ENCODE data around the gene CNGB1.

Gene CNGB1

GRCh38 chr16:57916735-57917438 is 54.0 kb downstream of the CNGB1 start:
- no peak overlapping the region for H3K4me3 ChIP-seq (ENCODE audit: low read length)

GRCh38 chr16:57915811-57916488 is 55.0 kb downstream of the CNGB1 start:
- no peak overlapping the region for H3K9ac ChIP-seq (ENCODE audit: low read length)
- H3K4me3 ChIP-seq (ENCODE audit: low read length): no peak overlapping the region
- H3K27me3 ChIP-seq (ENCODE audit: control insufficient read depth, insufficient read depth, low read length): no peaks in the 10 kb centered on the region
- H3K9me3 ChIP-seq (ENCODE audit: control insufficient read depth, low read length): no peaks in the 10 kb centered on the region
- H3K4me1 ChIP-seq (ENCODE audit: control insufficient read depth, insufficient read depth, low read length): no peaks in the 10 kb centered on the region
- H3K36me3 ChIP-seq (ENCODE audit: control insufficient read depth, insufficient read depth, low read length): no peaks in the 10 kb centered on the region

More at GRCh38 chr16:57916735-57917438, 54.0 kb downstream of the CNGB1 start:
- no peaks in the 10 kb centered on the region for H3K27me3 ChIP-seq (ENCODE audit: control insufficient read depth, insufficient read depth, low read length)
- no peaks in the 10 kb centered on the region for H3K4me1 ChIP-seq (ENCODE audit: control insufficient read depth, insufficient read depth, low read length)
- no peaks in the 10 kb centered on the region for H3K9me3 ChIP-seq (ENCODE audit: control insufficient read depth, low read length)
- H3K9ac ChIP-seq (ENCODE audit: low read length): no peak overlapping the region
- H3K36me3 ChIP-seq (ENCODE audit: control insufficient read depth, insufficient read depth, low read length): no peaks in the 10 kb centered on the region

- H3K36me3 ChIP-seq (ENCODE audit: control insufficient read depth, insufficient read depth, low read length): no peaks in the 10 kb centered on the region
- H3K9me3 ChIP-seq (ENCODE audit: control insufficient read depth, low read length): no peaks in the 10 kb centered on the region
- no peak overlapping the region for H3K9ac ChIP-seq (ENCODE audit: low read length)
- no peak overlapping the region for H3K4me3 ChIP-seq (ENCODE audit: low read length)
- no peaks in the 10 kb centered on the region for H3K27me3 ChIP-seq (ENCODE audit: control insufficient read depth, insufficient read depth, low read length)
- H3K4me1 ChIP-seq (ENCODE audit: control insufficient read depth, insufficient read depth, low read length): no peaks in the 10 kb centered on the region
These were observed 55.7 kb downstream of the CNGB1 start for GRCh38 chr16:57915267-57915666.

- Histone ChIP-seq H3K4me1 (ENCODE audit: control insufficient read depth, insufficient read depth, low read length) (no peaks in the 10 kb centered on the region), H3K9ac (ENCODE audit: low read length) (no peak overlapping the region), H3K9me3 (ENCODE audit: control insufficient read depth, low read length) (no peaks in the 10 kb centered on the region), H3K27me3 (ENCODE audit: control insufficient read depth, insufficient read depth, low read length) (no peaks in the 10 kb centered on the region), H3K4me3 (ENCODE audit: low read length) (no peak overlapping the region), H3K36me3 (ENCODE audit: control insufficient read depth, insufficient read depth, low read length) (no peaks in the 10 kb centered on the region)
These were observed 56.4 kb downstream of the CNGB1 start for GRCh38 chr16:57914244-57915173.

DNA sequence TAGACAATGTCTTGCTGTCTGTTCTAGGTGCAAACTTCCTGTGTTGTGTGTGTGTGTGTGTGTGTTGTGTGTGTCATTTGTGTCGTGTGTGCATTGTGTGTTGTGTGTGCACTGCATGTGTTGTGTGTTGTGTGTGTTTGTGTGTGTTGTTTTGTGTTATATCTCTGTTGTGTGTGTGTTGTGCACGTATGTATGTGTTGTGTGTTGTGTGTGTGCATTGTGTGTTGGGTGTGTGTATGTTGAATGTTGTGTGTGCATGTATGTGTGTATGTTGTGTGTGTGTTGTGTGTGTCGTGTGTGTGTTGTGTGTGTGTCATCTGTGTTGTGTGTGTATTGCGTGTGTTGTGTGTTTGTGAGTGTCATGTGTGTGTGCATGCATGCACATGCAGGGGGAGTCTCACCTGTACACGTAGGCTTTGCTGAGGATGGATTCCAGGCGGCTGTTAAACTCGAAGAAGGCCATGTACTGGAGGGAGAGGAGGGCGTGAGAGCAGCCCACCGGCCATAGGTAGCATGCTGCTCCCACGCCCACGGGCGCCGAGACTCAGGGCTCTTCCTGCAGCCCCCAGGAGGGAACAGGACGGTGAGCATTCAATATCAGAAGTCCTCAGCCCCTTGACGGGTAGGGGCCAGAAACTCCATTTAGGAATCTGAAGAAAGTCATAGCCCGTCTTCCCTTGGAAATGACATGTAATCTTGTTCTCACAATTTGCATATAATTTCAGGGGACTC is 58.2 kb downstream of the CNGB1 start:
- H3K27me3 ChIP-seq (ENCODE audit: control insufficient read depth, insufficient read depth, low read length): no peaks in the 10 kb centered on the region

GRCh38 chr16:57911743-57912142 is 59.2 kb downstream of the CNGB1 start:
- no peaks in the 10 kb centered on the region for H3K9me3 ChIP-seq (ENCODE audit: control insufficient read depth, low read length)
- H3K36me3 ChIP-seq (ENCODE audit: control insufficient read depth, insufficient read depth, low read length): no peaks in the 10 kb centered on the region
- no peaks in the 10 kb centered on the region for H3K4me1 ChIP-seq (ENCODE audit: control insufficient read depth, insufficient read depth, low read length)
- H3K4me3 ChIP-seq (ENCODE audit: low read length): no peak overlapping the region
- peaks cover 1% of the 10 kb centered on the region for H3K27me3 ChIP-seq (ENCODE audit: control insufficient read depth, insufficient read depth, low read length)
- H3K9ac ChIP-seq (ENCODE audit: low read length): no peak overlapping the region

More for the DNA sequence above, 58.2 kb downstream of the CNGB1 start:
- no peak overlapping the region for H3K4me3 ChIP-seq (ENCODE audit: low read length)
- H3K4me1 ChIP-seq (ENCODE audit: control insufficient read depth, insufficient read depth, low read length): no peaks in the 10 kb centered on the region
- no peaks in the 10 kb centered on the region for H3K36me3 ChIP-seq (ENCODE audit: control insufficient read depth, insufficient read depth, low read length)
- H3K9me3 ChIP-seq (ENCODE audit: control insufficient read depth, low read length): no peaks in the 10 kb centered on the region
- no peak overlapping the region for H3K9ac ChIP-seq (ENCODE audit: low read length)

DNA sequence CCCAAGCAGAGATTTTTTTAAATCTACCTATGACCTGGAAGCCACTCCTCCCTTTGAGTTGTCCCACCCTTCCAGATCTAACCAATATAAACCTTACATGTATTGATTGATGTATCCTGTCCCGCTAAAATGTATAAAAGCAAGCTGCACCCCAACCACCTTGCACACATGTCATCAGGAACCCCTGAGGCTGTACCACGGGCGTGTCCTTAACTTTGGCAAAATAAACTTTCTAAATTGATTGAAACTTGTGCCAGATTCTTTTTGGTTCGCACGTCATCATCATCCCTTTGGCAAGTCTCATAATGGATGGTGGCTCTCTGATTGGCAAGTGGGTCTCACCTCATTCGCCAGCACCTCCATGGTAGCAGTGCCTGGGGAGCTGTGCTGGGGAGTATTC is 60.2 kb downstream of the CNGB1 start:
- peaks cover 7% of the 10 kb centered on the region for H3K27me3 ChIP-seq (ENCODE audit: control insufficient read depth, insufficient read depth, low read length)
- H3K4me1 ChIP-seq (ENCODE audit: control insufficient read depth, insufficient read depth, low read length): no peaks in the 10 kb centered on the region
- no peak overlapping the region for H3K4me3 ChIP-seq (ENCODE audit: low read length)
- no peak overlapping the region for H3K9ac ChIP-seq (ENCODE audit: low read length)
- no peaks in the 10 kb centered on the region for H3K36me3 ChIP-seq (ENCODE audit: control insufficient read depth, insufficient read depth, low read length)
- H3K9me3 ChIP-seq (ENCODE audit: control insufficient read depth, low read length): no peaks in the 10 kb centered on the region

GRCh38 chr16:57908409-57908987 is 62.4 kb downstream of the CNGB1 start:
- no peaks in the 10 kb centered on the region for H3K4me1 ChIP-seq (ENCODE audit: control insufficient read depth, insufficient read depth, low read length)
- H3K27me3 ChIP-seq (ENCODE audit: control insufficient read depth, insufficient read depth, low read length): peaks cover 10% of the 10 kb centered on the region
- no peak overlapping the region for H3K4me3 ChIP-seq (ENCODE audit: low read length)
- H3K36me3 ChIP-seq (ENCODE audit: control insufficient read depth, insufficient read depth, low read length): no peaks in the 10 kb centered on the region
- H3K9me3 ChIP-seq (ENCODE audit: control insufficient read depth, low read length): no peaks in the 10 kb centered on the region
- H3K9ac ChIP-seq (ENCODE audit: low read length): no peak overlapping the region

GRCh38 chr16:57906382-57907316 is 64.3 kb downstream of the CNGB1 start:
- Histone ChIP-seq H3K9ac (ENCODE audit: low read length) (no peak overlapping the region), H3K4me3 (ENCODE audit: low read length) (no peak overlapping the region), H3K36me3 (ENCODE audit: control insufficient read depth, insufficient read depth, low read length) (no peaks in the 10 kb centered on the region), H3K4me1 (ENCODE audit: control insufficient read depth, insufficient read depth, low read length) (no peaks in the 10 kb centered on the region), H3K9me3 (ENCODE audit: control insufficient read depth, low read length) (no peaks in the 10 kb centered on the region), H3K27me3 (ENCODE audit: control insufficient read depth, insufficient read depth, low read length) (peaks cover 10% of the 10 kb centered on the region)

DNA sequence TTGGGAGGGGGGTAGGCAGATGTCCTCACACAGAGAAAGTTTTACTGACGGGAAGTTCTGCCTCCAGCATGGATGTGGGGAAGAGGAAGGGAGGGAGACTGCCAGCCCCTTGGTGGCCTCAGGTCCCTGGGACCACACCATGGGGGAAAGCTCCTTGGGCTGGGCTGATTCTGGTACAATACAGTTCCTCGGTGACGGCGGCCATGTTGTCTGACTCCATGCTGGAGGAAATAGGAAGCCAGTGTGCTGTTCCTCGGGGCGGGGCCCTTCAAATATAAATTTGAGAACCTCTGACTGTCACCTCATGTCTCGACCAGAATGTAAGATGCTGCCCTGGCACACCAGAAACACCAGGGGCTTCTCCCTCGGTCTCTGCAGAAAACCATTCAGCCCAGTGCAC is 66.8 kb downstream of the CNGB1 start:
- H3K4me1 ChIP-seq (ENCODE audit: control insufficient read depth, insufficient read depth, low read length): no peaks in the 10 kb centered on the region
- no peak overlapping the region for H3K4me3 ChIP-seq (ENCODE audit: low read length)
- H3K36me3 ChIP-seq (ENCODE audit: control insufficient read depth, insufficient read depth, low read length): no peaks in the 10 kb centered on the region
- H3K27me3 ChIP-seq (ENCODE audit: control insufficient read depth, insufficient read depth, low read length): peaks cover 10% of the 10 kb centered on the region
- H3K9me3 ChIP-seq (ENCODE audit: control insufficient read depth, low read length): no peaks in the 10 kb centered on the region
- H3K9ac ChIP-seq (ENCODE audit: low read length): no peak overlapping the region

Data from mucosa of stomach (tissue), 1 donor.